Caki2 (cell line): ENCODE results near the gene SLC43A1. TPM values are rescaled to one million over a fixed set of nuclear protein-coding genes. Genes with fewer than 3 reads are reported as not detected.
A peak's percentile ranks its signal among the peaks of the same experiment; 100 is the strongest.

ENCODE experiments used
- DNase-seq: peaks from one replicate; pipeline ENCODE4 v3.0.0-alpha.2; 2015; ENCODE audit warnings: low read depth
- in situ Hi-C: cut with HindIII; loops from 2 replicates; pipeline ENCODE4 v1.10.0; 2016; ENCODE audit warnings: low sequenced_read_pairs, low pct_unique_long_range_greater_than_20kb, mixed read lengths
- total RNA-seq: library from RNA; depleted of rRNA; stranded (reverse); fragments of >200 nt; shearing (Covaris generic); gene quantifications from 2 replicates; pipeline ENCODE4 v1.2.3, GENCODE V29; 2014; ENCODE audit warnings: low replicate concordance

Gene SLC43A1
- total RNA-seq, 1 experiment from 2014 or later: not detected

DNA sequence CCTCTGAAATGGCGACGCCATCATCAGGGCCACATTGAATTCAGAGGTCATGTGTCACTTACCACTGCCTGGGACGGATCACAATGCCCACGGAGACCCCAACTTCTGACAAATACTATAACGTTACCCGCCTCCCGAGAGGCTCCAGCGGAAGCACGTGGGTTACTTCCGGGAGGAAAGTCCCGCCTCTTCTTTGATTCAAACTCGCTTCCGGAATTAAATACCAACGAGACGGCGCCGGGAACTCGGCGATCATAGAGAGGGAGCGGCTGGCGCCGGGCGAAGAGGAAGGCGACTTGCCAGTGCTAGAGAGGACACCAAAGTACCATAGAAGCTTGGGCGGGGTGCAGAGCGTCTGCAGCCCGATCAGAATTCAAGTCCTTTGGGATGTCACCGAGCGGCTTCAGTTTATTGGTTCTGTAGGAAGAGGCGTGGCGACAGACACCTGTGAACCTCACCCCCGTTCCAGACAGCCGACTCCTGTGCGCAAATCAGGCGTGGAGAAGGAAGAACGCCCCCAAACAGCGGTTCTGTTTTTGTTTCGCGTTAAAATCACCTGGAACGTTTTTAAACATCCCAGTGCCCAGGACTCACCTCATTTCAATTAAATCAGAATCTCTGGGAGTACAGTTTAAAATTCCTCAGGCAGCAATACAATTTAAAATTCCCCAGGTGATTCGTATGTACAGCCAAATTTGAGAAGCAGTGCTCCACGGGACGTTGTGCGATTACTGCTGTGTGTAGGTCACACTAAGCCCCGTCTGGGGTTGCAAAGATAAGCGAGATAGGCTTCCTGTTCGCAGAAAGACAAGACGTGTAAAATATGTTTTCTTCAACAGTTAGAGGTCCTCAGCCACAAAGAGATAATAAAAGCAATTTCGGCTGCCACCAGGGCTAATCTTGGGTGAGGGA, 15.3 kb upstream of the SLC43A1 start, which contains the start of gene TIMM10:
TIMM10 (minus strand) TSS at position 159 of the 912 bp plus-strand sequence. CDS start 565 bp downstream, outside the sequence.
- in situ Hi-C loops: no loop called here
- DNase-seq: peak; percentile 98

DNA sequence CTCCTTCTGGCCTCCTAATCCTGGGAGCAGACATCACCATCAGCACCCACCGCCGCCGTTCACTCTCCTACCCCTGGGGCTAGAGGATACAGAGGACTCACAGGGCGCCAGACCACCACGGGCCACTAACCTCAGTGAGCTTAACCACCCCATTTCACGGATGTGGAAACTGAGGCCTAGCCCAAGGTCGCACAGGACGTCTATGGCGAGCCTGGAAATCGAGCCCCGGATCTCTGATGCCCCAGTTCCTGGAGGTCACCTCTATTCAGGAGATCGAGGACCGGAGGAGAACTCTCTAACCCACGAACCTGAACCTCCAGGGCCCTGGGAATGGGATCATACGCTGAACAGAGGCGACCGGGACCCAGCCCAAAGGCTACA, 14.7 kb upstream of the SLC43A1 start:
- DNase-seq: peak; percentile 4
- in situ Hi-C loops: no loop called here

DNA sequence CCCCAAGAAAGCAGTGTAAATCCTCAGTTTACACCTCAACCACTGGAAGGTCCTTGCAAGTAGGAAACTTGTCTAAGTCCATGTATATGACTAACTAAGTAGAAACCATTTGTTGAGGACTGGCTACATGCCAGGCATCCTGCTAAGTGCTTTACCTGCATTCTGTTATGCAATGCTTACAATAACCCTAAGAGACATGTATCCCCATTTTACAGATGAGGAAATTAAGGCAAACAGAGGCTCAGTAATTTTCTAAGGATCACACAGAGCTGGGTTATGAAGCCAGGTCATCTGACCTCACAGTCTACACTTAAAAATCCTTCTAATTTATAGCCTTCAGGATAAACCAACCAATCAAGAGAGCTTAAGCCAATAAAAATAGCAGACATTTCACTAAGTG, 13.5 kb upstream of the SLC43A1 start:
- DNase-seq: no peak
- in situ Hi-C loops: no loop called here

DNA sequence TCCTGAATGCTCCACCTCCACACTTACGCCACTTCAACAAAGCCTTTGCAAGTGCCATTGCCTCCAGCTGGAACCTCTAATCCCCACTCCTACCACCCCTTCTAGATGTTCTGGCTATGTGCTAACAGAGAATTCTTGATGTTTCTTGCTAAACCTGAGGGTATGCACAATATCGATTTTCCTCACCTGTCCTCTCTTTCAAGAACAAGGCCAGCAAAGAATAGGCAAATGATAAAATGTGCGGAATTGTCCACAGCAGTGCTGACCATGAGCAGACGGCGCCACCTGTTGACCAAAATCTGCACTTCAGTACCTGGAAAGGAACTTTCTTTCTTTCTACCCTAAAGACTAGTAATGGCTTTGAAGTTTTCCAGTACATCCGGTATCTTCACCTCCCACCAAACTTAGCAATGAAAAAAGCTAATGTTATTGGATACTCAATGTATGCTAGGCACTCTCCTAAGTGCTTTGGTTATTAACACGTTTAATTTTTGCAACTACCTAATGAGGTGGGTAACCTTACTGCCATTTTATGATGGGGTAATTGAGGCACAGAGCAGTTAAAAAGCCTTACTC, 11.6 kb upstream of the SLC43A1 start:
- DNase-seq: peak; percentile 33
- in situ Hi-C loops: no loop called here

DNA sequence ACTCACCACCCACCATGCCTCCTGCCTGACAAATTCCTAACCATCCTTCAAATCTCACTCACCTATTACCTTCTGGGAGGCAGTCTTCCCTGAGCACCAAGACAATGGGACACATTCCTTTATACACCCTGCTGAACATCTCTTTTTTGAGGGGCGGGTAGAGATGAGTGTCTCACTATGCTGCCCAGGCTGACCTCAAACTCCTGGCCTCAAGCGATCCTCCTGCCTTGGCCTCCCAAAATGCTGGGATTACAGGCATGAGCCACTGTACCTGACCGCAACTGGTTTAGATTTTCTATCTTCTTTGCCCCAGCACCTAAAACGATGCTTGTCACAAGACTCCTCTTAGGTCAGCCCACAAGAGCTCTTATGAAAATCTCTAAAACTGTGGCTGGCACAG, 7.9 kb upstream of the SLC43A1 start:
- in situ Hi-C loops: no loop called here
- no peak for DNase-seq

DNA sequence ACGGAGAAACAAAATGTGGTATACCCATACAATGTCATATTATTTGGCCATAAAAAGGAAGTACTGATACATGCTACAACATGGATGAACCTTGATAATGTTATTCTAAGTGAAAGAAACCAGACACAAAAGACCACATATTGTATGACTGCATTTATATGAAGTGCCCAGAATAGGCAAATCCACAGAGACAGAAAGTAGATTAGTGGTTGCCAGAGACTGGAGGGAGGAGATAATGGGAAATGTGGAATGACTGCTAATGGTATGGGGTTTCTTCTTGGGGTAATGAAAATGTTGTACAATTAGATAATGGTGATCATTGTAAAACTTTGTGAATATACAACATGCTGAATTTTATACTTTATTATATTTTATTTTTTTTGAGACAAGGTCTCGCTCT, 5.6 kb upstream of the SLC43A1 start:
- in situ Hi-C loops: no loop called here
- no peak for DNase-seq

DNA sequence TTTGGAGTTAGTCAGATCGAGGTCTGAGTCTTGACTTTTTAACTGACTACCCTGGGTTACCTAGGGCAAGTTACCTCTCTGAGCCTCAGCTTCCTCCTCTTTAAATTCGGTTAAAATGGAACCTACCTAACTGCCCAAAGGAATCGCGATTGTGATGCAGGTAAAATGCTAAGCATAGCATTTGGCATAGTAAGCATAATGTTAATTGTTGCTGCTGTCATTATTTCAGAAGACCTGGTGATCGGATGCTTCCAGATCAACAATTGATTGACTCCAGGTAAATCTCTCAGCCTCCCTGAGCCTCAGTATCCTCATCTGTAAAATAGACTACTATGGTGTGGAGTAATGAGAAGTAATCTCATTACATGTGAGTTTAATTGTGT, 550 bp upstream of the SLC43A1 start:
- in situ Hi-C loops: no loop called here
- DNase-seq: no peak

DNA sequence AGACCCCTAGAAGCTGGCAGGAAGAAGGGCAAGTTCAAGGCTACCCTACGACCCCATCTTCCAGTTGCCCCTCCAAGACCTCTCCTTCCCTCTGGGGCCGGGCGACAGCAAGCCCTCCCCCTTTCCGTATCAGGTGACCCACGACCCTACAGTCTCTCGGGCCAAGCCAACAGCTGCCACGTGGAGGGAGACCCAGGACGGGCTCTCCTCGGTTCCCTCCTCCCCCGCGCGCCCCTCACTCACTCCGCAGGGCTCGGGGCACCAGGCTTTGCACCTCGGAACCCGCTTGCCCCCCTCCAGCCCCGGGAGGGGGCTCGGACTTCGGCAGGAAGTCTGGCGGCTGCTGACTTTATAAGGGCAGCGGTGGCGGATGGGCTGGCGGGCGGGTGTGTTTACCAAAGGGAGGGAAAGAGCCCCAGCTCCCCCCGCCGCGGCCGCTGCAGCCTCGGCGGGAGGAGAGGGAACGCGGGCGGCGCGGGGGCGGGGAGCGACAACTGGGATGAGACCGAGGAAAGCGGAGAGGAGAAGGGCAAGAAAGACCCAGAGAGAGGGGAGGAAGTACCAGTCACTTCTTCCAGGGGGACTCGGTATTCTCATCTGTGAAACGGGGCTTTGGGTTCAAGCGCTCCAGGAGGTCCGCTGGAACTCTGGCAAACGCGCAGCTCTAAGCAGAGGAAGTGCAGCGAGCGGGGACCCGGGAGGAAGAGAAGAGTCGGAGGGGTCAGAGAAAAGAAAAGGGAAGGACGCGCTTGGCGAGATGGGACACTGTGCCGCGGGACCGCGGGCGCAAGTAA, 767 bp downstream of the SLC43A1 start:
- no peak for DNase-seq
- in situ Hi-C loops: no loop called here

DNA sequence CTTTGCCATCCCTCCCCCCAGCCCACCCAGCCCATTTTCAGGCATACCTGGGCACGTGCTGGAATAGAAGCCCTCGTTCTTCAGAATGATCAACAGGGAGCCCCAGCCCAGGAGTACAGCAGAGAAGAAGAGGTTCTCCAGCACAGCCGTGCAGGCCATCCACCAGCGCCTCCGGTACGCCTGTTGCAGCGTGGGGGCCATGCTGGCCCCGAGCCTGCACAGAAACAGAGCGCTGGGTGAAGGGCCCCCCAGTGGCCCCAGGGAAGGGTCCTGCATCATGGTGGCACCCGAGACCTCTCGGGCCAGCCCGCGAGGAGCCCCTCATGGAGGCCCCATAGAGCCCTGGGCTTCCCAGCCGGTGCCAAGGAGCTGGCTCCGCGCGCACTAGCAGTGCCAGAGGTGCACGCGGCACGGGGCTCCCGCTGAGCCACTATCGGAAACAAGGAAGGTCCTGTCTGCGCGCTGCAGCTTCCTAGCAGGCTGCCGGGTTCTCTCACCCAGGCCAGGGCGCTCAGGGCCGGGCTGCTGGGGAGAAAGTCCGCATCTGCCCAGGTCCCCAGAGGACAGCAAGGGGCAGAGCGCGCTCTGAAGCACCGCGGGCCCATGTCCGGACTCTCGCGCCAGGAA, 1.5 kb downstream of the SLC43A1 start:
- in situ Hi-C loops: no loop called here

DNA sequence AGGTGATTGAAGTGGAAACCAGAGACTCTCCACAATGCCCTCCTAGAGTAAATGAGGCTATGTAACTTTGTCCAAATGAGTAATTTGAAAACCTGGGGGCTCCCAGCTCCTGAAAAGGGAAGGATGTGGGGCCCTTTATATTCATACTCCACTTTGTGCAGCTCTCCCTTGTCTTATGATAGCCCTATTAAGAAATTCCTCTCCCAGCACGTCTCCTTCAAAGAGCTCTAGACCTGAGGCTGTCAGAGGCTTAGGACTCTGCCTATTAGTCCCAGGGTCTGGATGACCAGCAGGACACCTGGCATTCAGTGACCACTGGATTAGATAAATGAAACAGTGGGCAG, 2.1 kb downstream of the SLC43A1 start:
- DNase-seq: no peak
- in situ Hi-C loops: no loop called here

More for the DNA sequence above, 1.5 kb downstream of the SLC43A1 start:
- DNase-seq: no peak

DNA sequence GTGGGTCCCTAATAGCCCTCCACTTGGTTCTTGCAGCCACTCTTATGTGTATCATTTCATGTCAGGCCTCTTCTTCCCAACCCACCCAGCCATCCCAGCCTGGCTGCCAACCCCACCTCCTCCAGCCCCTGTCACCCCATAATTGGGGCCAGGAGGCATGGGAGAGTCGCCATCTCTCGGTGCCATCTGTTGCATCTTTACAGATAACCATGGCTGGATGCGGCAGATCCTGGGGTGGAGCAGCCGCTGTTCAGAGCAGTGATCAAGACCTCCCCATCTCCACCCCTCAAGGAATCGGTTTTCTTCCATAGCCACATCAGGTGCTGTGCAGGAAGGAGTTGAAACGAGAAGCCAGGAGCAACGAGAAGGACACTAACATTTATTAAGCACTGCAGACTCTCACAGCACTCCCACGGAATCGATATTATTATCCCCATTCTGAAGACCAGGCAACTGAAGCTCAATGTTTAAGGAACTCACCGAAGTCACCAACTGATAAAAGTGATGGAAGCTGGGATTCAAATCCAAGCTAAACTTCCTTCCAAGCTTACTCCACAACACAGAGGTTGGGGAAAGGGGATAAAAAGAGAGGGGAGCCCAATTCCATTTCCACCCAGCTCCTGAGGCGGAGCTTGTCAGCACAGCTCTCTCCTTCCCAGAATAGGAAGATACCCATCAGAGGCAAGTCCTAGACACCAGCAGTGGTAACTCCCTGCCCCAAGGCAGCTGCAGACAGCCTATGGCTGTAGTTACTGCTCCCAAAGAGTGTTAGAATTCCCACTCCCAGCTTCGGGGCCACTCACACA, 2.7 kb downstream of the SLC43A1 start:
- in situ Hi-C loops: no loop called here
- no peak for DNase-seq

DNA sequence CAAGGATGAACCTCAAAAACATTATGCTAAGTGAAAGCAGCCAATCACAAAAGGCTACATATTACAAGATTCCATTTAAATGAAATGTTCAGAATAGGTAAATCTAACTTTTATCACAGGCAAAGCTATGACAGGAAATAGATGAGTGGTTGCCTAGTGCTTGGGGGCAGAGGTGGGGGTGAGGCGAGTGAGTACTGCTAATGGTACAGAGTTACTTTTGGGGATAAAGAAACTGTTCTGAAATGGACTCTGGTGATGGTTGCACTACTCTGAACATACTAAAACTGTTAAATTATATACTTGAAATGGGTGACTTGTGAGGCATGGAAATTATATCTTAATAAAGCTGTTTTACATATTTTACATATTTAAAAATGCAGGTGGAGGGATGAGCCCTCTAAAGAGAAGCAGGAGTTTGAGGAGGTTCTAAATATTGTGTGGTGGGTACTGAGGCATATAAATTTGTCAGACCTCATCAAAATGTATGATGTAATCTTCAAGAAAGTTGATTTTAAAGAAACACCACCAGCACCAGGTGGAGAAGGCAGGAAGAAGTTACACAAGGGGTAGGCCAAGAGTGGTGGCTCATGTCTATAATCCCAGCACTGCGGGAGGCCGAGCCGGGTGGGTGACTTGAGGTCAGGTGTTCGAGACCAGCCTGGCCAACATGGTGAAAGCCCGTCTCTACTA, 3.6 kb downstream of the SLC43A1 start:
- in situ Hi-C loops: no loop called here
- DNase-seq: no peak

DNA sequence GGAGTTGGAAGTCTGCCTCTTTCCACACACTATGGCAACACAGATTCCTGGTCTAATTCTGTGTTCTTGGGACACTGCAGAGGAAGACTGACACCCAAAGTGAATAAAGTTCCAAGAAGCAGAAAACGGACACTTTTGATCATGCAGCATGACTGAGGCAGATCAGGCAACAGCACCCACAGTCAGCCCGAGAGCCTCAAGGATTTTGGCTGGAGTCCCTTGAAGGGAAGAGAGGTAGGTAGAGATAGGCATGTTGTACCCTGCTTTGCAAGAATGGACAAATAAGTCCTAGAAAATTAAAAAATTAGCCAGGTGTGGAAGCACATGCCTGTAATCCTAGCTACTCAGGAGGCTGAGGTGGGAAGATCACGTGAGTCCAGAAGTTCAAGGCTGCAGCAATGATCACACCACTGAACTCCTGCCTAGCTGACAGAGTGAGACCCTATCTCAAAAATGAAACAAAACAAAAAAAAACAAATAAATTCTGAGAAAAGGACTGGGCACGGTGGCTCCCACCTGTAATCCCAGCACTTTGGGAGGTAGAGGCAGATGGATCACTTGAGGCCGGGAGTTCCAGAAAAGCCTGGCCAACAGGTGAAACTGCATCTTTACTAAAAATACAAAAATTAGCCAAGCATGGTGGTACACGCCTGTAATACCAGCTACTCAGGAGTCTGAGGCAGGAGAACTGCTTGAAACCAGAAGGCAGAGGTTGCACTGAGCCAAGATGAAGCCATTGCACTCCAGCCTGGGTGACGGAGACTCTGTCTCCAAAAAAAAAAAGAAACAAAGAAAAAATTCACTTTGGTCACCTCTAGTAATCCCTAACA, 6.9 kb downstream of the SLC43A1 start:
- in situ Hi-C loops: no loop called here
- no peak for DNase-seq

DNA sequence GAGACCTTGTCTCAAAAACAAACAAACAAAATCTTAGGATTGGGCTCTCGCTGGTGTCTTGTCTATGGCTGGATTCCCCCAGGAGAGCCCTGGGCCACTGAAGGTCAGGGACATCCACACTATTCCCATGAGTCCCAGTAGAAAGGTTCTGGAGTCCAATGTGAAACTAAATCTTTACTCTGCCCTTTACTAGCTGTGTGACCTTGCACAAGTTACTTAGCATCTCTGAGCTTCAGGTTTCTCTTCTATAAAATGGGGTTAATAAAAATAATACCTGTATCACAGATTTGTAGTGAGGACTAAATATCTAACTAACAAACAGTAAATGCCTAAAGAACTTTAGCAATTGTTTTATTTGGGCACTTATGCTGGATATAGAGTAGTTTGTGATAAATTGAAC, 9.0 kb downstream of the SLC43A1 start:
- in situ Hi-C loops: no loop called here
- no peak for DNase-seq

DNA sequence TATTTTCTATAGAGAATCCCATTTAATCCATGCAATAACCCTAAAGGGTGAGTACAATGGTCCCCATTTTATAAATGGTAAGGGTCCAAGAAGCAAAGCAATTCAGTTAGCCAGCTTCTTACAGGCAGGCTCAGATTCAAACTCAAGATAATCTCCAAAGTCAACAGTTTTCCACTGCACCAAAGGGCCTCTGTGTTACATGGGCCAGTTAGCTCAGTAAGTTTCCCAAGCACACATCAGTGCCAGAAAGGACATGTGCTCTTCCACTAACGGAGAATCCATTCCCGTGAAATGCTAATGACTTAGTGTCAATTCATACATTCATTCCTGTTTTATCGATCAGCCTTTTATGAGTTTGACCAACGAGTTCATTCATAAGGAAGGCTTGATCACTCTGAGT, 11.0 kb downstream of the SLC43A1 start:
- in situ Hi-C loops: no loop called here
- no peak for DNase-seq

DNA sequence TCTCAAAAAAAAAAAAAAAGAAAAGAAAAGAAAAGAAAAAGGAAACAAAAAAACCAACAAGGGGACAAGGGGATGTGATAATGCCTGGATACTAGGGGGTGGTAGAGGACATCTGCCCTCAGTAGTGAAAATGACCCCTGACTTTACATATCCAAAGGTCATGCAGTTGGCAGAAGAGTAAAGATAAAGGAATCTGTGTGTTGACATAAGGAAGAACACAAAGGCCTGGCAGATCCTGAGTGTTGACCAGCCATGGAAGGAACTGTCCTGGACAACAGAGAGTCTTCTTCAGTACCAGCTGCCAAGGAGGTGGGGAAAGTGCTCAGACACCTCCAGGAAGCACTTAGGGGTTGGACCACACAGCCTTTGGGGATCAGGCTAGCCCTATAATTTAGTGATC, 12.6 kb downstream of the SLC43A1 start:
- DNase-seq: no peak
- in situ Hi-C loops: no loop called here

DNA sequence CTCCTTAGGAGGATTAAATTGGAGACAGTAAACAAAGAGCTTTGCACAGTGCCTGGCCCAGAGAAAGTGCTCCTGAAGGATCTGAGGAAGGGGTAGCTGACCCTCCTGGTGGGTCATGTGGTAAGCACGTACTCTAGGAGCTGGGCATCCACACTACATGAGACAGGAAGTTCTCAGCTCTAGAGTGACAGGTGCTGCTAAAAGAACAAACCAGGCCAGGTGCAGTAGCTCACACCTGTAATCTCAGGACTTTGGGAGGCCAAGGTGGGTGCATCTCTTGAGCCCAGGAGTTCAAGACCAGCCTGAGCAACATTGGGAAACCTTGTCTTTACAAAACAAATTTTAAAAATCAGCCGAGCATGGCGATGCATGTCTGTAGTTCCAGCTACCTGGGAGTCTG, 13.1 kb downstream of the SLC43A1 start:
- in situ Hi-C loops: no loop called here

More for the DNA sequence above, 13.1 kb downstream of the SLC43A1 start:
- no peak for DNase-seq
